Panc1 (cell line): ENCODE results near the gene HCRTR1. TPM values are rescaled to one million over a fixed set of nuclear protein-coding genes. Genes with fewer than 3 reads are reported as not detected.

Experiments
- ATAC-seq: fragments of 200-7000 bp; cut with Tn5 transposase; 2 replicates; pipeline ENCODE4 v1.9.1; 2020; ENCODE audit warnings: mild to moderate bottlenecking, moderate library complexity
- BruUV-seq: library from RNA; stranded (reverse); fragments of 400-500 nt; replicated peaks from 2 replicates; lab custom pipeline; 2021; lab: Mats Ljungman, UMichigan
- CTCF ChIA-PET: fragments of 300-600 bp; sonication (Branson Sonifier 250); formaldehyde crosslinking; loops from one replicate; lab custom pipeline; 2022; ENCODE audit warnings: antibody characterized with exemption; lab: Charles Lee
- POLR2A ChIA-PET: fragments of 300-600 bp; sonication (Branson Sonifier 250); formaldehyde crosslinking; loops from one replicate; lab custom pipeline; 2022; ENCODE audit warnings: antibody characterized with exemption; lab: Charles Lee
- DNase-seq: peaks from one replicate; pipeline ENCODE4 v3.0.0-alpha.2; 2010; ENCODE audit warnings: low read depth, low spot score
- H3K27ac ChIP-seq: 2 replicates; pipeline ENCODE4 v1.5.1; 2011; ENCODE audit warnings: mild to moderate bottlenecking, low read length, inconsistent platforms
- H3K27me3 ChIP-seq: fragments of 200-500 bp; sonication (Bioruptor generic); 2 replicates; pipeline ENCODE4 v1.6.0; 2014; ENCODE audit warnings: low read length, inconsistent platforms; ENCODE audit not compliant: control insufficient read depth, insufficient read depth
- H3K36me3 ChIP-seq: fragments of 200-500 bp; sonication (Bioruptor generic); 2 replicates; pipeline ENCODE4 v1.5.1; 2014; ENCODE audit warnings: inconsistent platforms, mild to moderate bottlenecking, low read length, moderate library complexity; ENCODE audit not compliant: control insufficient read depth, insufficient read depth
- H3K4me1 ChIP-seq: 2 replicates; pipeline ENCODE4 v1.5.1; 2011; ENCODE audit warnings: inconsistent platforms, mild to moderate bottlenecking, low read length, moderate library complexity; ENCODE audit not compliant: control insufficient read depth, insufficient read depth
- H3K4me3 ChIP-seq, 2 experiments: 2 replicates each; pipeline ENCODE4 v1.5.1; 2011 to 2012; ENCODE audit warnings: low read depth in 2 of 2, low read length in 2 of 2, mild to moderate bottlenecking in 2 of 2, inconsistent platforms in 1 of 2, moderate library complexity in 1 of 2
- H3K9me3 ChIP-seq: fragments of 200-500 bp; sonication (Bioruptor generic); 2 replicates; pipeline ENCODE4 v1.5.1; 2014; ENCODE audit warnings: low read depth, mild to moderate bottlenecking, inconsistent platforms, low read length, moderate library complexity; ENCODE audit not compliant: control insufficient read depth, insufficient read depth
- POLR2AphosphoS5 ChIP-seq: IDR thresholded peaks from 2 replicates; pipeline ENCODE4 v1.6.1; 2012; ENCODE audit warnings: mild to moderate bottlenecking, low read depth, low read length, moderate library complexity
- REST ChIP-seq, 2 experiments: IDR thresholded peaks; 2 replicates each; pipeline ENCODE4 v1.6.1; 2011 to 2012; ENCODE audit warnings: low read depth in 2 of 2, control low read depth in 1 of 2, low read length in 1 of 2, mild to moderate bottlenecking in 1 of 2, moderate library complexity in 1 of 2; ENCODE audit not compliant: insufficient read depth in 1 of 2
- SIN3A ChIP-seq: IDR thresholded peaks from 2 replicates; pipeline ENCODE4 v1.6.1; 2012; ENCODE audit warnings: low read depth, mild to moderate bottlenecking, low read length, moderate library complexity, borderline replicate concordance; ENCODE audit not compliant: insufficient read depth
- TCF7L2 ChIP-seq: IDR thresholded peaks from 2 replicates; pipeline ENCODE4 v1.6.1; 2011; ENCODE audit warnings: mild to moderate bottlenecking, low read depth, low read length, inconsistent platforms
- in situ Hi-C: cut with HindIII; loops from 2 replicates; pipeline ENCODE4 v1.10.0; 2016; ENCODE audit warnings: low sequenced_read_pairs, low pct_unique_long_range_greater_than_20kb
- intact Hi-C: fragments of 100-400 bp; cut with micrococcal nuclease; formaldehyde crosslinking; loops from one replicate; pipeline ENCODE4 v1.10.0; 2022; ENCODE audit not compliant: unreplicated experiment
- total RNA-seq: library from RNA; stranded (reverse); gene quantifications from one replicate; pipeline ENCODE4 v1.2.1, GENCODE V29; 2021; ENCODE audit not compliant: unreplicated experiment
- TF ChIP-seq, protein P1 (sequence below): fragments of 450-650 bp; IDR thresholded peaks from 2 replicates; pipeline ENCODE4 v1.5.1; 2017; ENCODE audit warnings: mild to moderate bottlenecking

Gene HCRTR1
- total RNA-seq, 1 experiment from 2014 or later = 0.18 TPM

GRCh38 chr1:31595836-31596736, 21.4 kb upstream of the HCRTR1 start:
- no peak overlapping the region for H3K27ac ChIP-seq
- peaks cover 17% of the 10 kb centered on the region for H3K4me1 ChIP-seq
- no TSS peak for BruUV-seq

GRCh38 chr1:31596737-31597097, 20.8 kb upstream of the HCRTR1 start:
- intact Hi-C loops = no loop called here
- Histone ChIP-seq H3K9me3 (no peaks in the 10 kb centered on the region), H3K4me1 (peaks cover 12% of the 10 kb centered on the region), H3K4me3 (no peak overlapping the region), H3K36me3 (no peaks in the 10 kb centered on the region), H3K27ac (no peak overlapping the region), H3K27me3 (no peaks in the 10 kb centered on the region)
- no peak for ATAC-seq
- BruUV-seq = no TSS peak
- in situ Hi-C loops = no loop called here
- ChIA-PET POLR2A (no interaction called here), CTCF (no interaction called here)
- DNase-seq = no peak
- TF ChIP-seq TCF7L2 (no peak), SIN3A (no peak), POLR2AphosphoS5 (no peak), REST (IDR thresholded peaks at IDR 0.05; ENCODE audit: insufficient read depth in 1 of 2, low read depth in 2 of 2, low read length in 1 of 2) (no peak)
- TF ChIP-seq, protein P1, sequence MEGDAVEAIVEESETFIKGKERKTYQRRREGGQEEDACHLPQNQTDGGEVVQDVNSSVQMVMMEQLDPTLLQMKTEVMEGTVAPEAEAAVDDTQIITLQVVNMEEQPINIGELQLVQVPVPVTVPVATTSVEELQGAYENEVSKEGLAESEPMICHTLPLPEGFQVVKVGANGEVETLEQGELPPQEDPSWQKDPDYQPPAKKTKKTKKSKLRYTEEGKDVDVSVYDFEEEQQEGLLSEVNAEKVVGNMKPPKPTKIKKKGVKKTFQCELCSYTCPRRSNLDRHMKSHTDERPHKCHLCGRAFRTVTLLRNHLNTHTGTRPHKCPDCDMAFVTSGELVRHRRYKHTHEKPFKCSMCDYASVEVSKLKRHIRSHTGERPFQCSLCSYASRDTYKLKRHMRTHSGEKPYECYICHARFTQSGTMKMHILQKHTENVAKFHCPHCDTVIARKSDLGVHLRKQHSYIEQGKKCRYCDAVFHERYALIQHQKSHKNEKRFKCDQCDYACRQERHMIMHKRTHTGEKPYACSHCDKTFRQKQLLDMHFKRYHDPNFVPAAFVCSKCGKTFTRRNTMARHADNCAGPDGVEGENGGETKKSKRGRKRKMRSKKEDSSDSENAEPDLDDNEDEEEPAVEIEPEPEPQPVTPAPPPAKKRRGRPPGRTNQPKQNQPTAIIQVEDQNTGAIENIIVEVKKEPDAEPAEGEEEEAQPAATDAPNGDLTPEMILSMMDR = no peak

More at GRCh38 chr1:31595836-31596736, 21.4 kb upstream of the HCRTR1 start:
- TF ChIP-seq SIN3A (no peak), REST (IDR thresholded peaks at IDR 0.05; ENCODE audit: insufficient read depth in 1 of 2, low read depth in 2 of 2, low read length in 1 of 2) (no peak), TCF7L2 (no peak), POLR2AphosphoS5 (no peak)
- TF ChIP-seq, protein P1 = no peak
- ChIA-PET CTCF (no interaction called here), POLR2A (no interaction called here)
- intact Hi-C loops = no loop called here
- no peak for ATAC-seq
- no peak overlapping the region for H3K4me3 ChIP-seq
- DNase-seq = no peak
- no peaks in the 10 kb centered on the region for H3K36me3 ChIP-seq
- no peaks in the 10 kb centered on the region for H3K9me3 ChIP-seq
- no peaks in the 10 kb centered on the region for H3K27me3 ChIP-seq
- in situ Hi-C loops = no loop called here
